ENCODE data around the gene TDRD1.

- no peak for TF ChIP-seq POLR2AphosphoS5 (IDR thresholded peaks at IDR 0.05; ENCODE audit: low read depth, low read length)
- no peak for TF ChIP-seq REST (IDR thresholded peaks at IDR 0.05; ENCODE audit: insufficient read depth in 1 of 2, low read depth in 2 of 2, low read length in 2 of 2)
- no peak for TF ChIP-seq SIN3A (IDR thresholded peaks at IDR 0.05; ENCODE audit: borderline replicate concordance, insufficient read depth, low read length)
- TF ChIP-seq TAF1 (IDR thresholded peaks at IDR 0.05; ENCODE audit: borderline replicate concordance, insufficient read depth, low read length) = no peak
Observed at GRCh38 chr10:114195079-114195478, 15.9 kb downstream of the TDRD1 start.

Measured in PFSK-1 (cell line).